GM18520 (cell line): ENCODE data around the gene NEDD4L.

Experiments
- ATAC-seq: cut with Tn5 transposase; IDR thresholded peaks from one replicate; pipeline ENCODE4 v1.9.1; 2021; ENCODE audit not compliant: unreplicated experiment

NEDD4L gene

GRCh38 chr18:58229162-58229561, 185.1 kb downstream of the NEDD4L start:
- no peak for ATAC-seq

GRCh38 chr18:58230438-58231179, 186.6 kb downstream of the NEDD4L start:
- ATAC-seq = no peak

GRCh38 chr18:58231930-58232329, 187.9 kb downstream of the NEDD4L start:
- ATAC-seq = no peak

GRCh38 chr18:58232668-58233067, 188.6 kb downstream of the NEDD4L start:
- ATAC-seq = no peak

- ATAC-seq = no peak
Measured at GRCh38 chr18:58234359-58234741, 190.3 kb downstream of the NEDD4L start.

GRCh38 chr18:58235001-58235436, 191.0 kb downstream of the NEDD4L start:
- no peak for ATAC-seq

GRCh38 chr18:58239879-58240278, 195.9 kb downstream of the NEDD4L start:
- ATAC-seq = no peak

GRCh38 chr18:58241026-58241679, 197.1 kb downstream of the NEDD4L start:
- ATAC-seq = no peak

- no peak for ATAC-seq
Measured at GRCh38 chr18:58241877-58242276, 197.9 kb downstream of the NEDD4L start.

- no peak for ATAC-seq
Measured at GRCh38 chr18:58242435-58242834, 198.4 kb downstream of the NEDD4L start.

- no peak for ATAC-seq
Measured at GRCh38 chr18:58242968-58243367, 198.9 kb downstream of the NEDD4L start.

GRCh38 chr18:58243401-58243800, 199.4 kb downstream of the NEDD4L start:
- ATAC-seq = no peak

- ATAC-seq = no peak
Measured at GRCh38 chr18:58247363-58247834, 203.4 kb downstream of the NEDD4L start.

GRCh38 chr18:58249712-58250111, 205.7 kb downstream of the NEDD4L start:
- ATAC-seq = no peak

- no peak for ATAC-seq
Measured at GRCh38 chr18:58251416-58251815, 207.4 kb downstream of the NEDD4L start.

- no peak for ATAC-seq
Measured at GRCh38 chr18:58252166-58252565, 208.1 kb downstream of the NEDD4L start.

- no peak for ATAC-seq
Measured at GRCh38 chr18:58253318-58253717, 209.3 kb downstream of the NEDD4L start.

GRCh38 chr18:58253871-58254270, 209.8 kb downstream of the NEDD4L start:
- ATAC-seq = no peak

- ATAC-seq = no peak
Measured at GRCh38 chr18:58254873-58255511, 211.0 kb downstream of the NEDD4L start.

- ATAC-seq = no peak
Measured at GRCh38 chr18:58255701-58256311, 211.8 kb downstream of the NEDD4L start.

- no peak for ATAC-seq
Measured at GRCh38 chr18:58256316-58257080, 212.5 kb downstream of the NEDD4L start.
